B cell (primary cell): ENCODE results near the gene TBX1.

Experiments
- EZH2 ChIP-seq: IDR thresholded peaks from 2 replicates; pipeline ENCODE4 v1.6.1; 2012; ENCODE audit warnings: borderline replicate concordance, low read depth, mild to moderate bottlenecking, moderate library complexity, low read length; ENCODE audit not compliant: insufficient read depth, poor library complexity, severe bottlenecking
- TF ChIP-seq, protein P1 (sequence below): fragments of 200-600 bp; IDR thresholded peaks from one replicate; pipeline ENCODE4 v1.8.0; 2022; ENCODE audit warnings: antibody characterized with exemption, mild to moderate bottlenecking

DNA sequence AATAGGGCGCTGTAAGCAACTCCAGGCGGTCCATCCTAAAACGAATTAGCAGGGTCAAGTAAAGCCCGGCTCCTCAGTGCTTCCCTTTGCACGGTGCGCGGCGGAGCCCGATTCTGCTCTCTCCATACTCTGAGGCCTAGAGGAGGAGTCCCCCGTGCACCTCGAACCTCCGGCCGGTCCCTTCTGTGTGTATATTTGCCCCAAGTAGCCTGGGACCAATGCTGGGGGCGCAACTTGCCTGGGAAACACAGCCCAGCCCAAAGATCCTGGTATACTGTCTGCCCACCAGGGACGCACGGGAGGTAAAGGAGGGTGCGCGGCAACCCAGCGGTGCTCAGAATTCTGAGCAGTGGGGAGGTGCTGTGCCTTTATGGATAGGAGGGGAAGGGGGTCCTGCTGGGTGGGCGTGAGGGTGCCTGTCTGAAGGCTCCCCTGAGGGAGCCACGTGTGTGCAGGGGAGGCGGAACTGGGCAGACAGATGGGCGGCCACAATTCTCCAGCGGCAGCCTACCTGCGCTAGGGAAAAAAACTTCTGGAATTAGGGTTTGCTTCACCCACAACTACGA lies 4.8 kb upstream of the TBX1 start:
- TF ChIP-seq, protein P1, sequence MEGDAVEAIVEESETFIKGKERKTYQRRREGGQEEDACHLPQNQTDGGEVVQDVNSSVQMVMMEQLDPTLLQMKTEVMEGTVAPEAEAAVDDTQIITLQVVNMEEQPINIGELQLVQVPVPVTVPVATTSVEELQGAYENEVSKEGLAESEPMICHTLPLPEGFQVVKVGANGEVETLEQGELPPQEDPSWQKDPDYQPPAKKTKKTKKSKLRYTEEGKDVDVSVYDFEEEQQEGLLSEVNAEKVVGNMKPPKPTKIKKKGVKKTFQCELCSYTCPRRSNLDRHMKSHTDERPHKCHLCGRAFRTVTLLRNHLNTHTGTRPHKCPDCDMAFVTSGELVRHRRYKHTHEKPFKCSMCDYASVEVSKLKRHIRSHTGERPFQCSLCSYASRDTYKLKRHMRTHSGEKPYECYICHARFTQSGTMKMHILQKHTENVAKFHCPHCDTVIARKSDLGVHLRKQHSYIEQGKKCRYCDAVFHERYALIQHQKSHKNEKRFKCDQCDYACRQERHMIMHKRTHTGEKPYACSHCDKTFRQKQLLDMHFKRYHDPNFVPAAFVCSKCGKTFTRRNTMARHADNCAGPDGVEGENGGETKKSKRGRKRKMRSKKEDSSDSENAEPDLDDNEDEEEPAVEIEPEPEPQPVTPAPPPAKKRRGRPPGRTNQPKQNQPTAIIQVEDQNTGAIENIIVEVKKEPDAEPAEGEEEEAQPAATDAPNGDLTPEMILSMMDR, result no peak
- no peak for TF ChIP-seq EZH2
